ENCODE results near the gene SLBP. TPM values are rescaled to one million over a fixed set of nuclear protein-coding genes. Genes with fewer than 3 reads are reported as not detected.

The SLBP gene
- total RNA-seq, 2 donors from 2014 or later: 52.1 to 60.7 TPM

DNA sequence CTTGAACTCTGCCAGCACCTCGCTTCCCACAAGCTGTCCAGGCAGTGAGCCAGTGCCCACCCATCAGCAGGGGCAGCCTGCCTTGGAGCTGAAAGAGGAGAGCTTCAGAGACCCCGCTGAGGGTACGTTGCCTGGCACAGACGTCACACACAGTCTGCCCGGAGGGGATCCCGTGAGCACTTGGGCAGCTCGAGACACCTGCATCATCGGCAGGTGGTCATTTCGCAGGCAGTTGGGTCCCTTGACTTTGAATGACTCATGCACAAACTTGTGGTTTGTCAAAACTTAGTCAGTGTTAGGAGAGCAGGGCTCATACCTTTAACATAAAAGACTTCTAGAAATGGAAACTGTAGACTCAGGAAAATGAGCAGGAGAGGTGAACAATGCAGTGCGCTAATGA lies 19.1 kb upstream of the SLBP start:
- H3K9me3 ChIP-seq (ENCODE audit: control insufficient read depth, low read length): peaks cover 8% of the 10 kb centered on the region
- Mint-ChIP-seq H3K4me3 (no peak overlapping the region), H3K4me1 (peaks cover 4% of the 10 kb centered on the region), H3K36me3 (ENCODE audit: low read depth) (peaks cover 70% of the 10 kb centered on the region), H3K27ac (no peak overlapping the region), H3K9me3 (no peaks in the 10 kb centered on the region), H3K27me3 (ENCODE audit: insufficient read depth) (no peaks in the 10 kb centered on the region)
- WGBS, 2 experiments (ENCODE audit: insufficient coverage in 1 of 2, insufficient read length in 1 of 2): 97 to 98% methylated on average over 10 of the region's 10 CpGs
- peaks cover 91% of the 10 kb centered on the region for H3K36me3 ChIP-seq (ENCODE audit: control insufficient read depth, insufficient read depth, low read length)
- H3K9ac ChIP-seq (ENCODE audit: extremely low read depth, low read length, poor library complexity, severe bottlenecking): no peak overlapping the region
- no peaks in the 10 kb centered on the region for H3K27me3 ChIP-seq (ENCODE audit: control insufficient read depth, insufficient read depth, low read length, poor library complexity, severe bottlenecking)
- H3K4me3 ChIP-seq (ENCODE audit: low read length): no peak overlapping the region
- TF ChIP-seq, protein P1, sequence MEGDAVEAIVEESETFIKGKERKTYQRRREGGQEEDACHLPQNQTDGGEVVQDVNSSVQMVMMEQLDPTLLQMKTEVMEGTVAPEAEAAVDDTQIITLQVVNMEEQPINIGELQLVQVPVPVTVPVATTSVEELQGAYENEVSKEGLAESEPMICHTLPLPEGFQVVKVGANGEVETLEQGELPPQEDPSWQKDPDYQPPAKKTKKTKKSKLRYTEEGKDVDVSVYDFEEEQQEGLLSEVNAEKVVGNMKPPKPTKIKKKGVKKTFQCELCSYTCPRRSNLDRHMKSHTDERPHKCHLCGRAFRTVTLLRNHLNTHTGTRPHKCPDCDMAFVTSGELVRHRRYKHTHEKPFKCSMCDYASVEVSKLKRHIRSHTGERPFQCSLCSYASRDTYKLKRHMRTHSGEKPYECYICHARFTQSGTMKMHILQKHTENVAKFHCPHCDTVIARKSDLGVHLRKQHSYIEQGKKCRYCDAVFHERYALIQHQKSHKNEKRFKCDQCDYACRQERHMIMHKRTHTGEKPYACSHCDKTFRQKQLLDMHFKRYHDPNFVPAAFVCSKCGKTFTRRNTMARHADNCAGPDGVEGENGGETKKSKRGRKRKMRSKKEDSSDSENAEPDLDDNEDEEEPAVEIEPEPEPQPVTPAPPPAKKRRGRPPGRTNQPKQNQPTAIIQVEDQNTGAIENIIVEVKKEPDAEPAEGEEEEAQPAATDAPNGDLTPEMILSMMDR (conservative IDR thresholded peaks at IDR 0.05): no peak
- H3K4me1 ChIP-seq (ENCODE audit: control insufficient read depth, insufficient read depth, low read length): no peaks in the 10 kb centered on the region
- DNase-seq: no peak
- no peak overlapping the region for H3K27ac ChIP-seq (ENCODE audit: low read depth, low read length)

DNA sequence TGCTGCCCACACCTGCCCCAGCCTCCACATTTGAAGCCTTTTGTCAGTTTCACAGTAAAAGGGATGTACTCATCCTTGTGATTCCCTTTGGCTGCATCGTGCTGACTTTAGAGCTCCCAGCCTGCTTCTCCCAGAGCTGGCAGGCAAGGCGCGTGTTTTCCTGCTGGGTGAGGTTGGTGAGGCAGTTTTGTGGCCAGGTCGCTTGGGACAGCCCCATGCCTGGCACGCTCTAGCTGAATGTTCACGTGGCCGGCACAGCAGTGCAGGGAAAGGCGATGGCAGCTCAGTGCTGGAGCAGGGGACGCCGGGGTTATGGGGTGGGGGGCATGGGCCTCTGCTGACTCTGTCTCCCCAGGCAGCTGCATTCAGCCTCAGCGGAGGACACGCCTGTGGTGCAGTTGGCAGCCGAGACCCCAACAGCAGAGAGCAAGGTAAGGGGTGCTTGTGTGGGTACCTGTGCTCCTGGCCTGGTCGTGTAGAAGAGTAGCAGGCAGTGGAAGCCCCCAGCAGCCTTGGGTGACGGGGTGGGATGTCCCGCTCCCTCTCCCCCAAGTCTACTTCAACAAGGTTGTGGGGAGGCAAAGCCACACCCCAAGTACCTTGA lies 18.5 kb upstream of the SLBP start:
- peaks cover 65% of the 10 kb centered on the region for H3K36me3 Mint-ChIP-seq (ENCODE audit: low read depth)

DNA sequence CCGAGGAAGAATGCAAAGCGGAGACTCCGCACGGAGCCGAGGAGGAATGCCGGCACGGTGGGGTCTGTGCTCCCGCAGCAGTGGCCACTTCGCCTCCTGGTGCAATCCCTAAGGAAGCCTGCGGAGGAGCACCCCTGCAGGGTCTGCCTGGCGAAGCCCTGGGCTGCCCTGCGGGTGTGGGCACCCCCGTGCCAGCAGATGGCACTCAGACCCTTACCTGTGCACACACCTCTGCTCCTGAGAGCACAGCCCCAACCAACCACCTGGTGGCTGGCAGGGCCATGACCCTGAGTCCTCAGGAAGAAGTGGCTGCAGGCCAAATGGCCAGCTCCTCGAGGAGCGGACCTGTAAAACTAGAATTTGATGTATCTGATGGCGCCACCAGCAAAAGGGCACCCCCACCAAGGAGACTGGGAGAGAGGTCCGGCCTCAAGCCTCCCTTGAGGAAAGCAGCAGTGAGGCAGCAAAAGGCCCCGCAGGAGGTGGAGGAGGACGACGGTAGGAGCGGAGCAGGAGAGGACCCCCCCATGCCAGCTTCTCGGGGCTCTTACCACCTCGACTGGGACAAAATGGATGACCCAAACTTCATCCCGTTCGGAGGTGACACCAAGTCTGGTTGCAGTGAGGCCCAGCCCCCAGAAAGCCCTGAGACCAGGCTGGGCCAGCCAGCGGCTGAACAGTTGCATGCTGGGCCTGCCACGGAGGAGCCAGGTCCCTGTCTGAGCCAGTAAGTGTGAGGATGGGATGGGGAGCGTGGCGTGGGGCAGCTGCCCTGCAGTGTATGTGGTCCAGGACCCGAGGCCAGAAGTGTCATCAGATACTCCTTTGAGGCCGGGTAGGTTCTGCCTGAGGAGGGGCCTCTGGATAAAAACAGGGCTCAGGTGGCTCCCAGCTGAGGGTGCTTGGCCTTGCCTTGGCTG lies 16.2 kb upstream of the SLBP start:
- H3K27me3 ChIP-seq (ENCODE audit: control insufficient read depth, insufficient read depth, low read length, poor library complexity, severe bottlenecking): no peaks in the 10 kb centered on the region
- TF ChIP-seq, protein P1 (conservative IDR thresholded peaks at IDR 0.05): peak; percentile 41
- Mint-ChIP-seq H3K27me3 (ENCODE audit: insufficient read depth) (no peaks in the 10 kb centered on the region), H3K4me1 (peaks cover 5% of the 10 kb centered on the region), H3K9me3 (no peaks in the 10 kb centered on the region), H3K27ac (peak overlapping the region; percentile 44), H3K4me3 (no peak overlapping the region), H3K36me3 (ENCODE audit: low read depth) (peaks cover 65% of the 10 kb centered on the region)
- WGBS, 2 experiments (ENCODE audit: insufficient coverage in 1 of 2, insufficient read length in 1 of 2): 96 to 98% methylated on average over 24 to 31 of the region's 31 CpGs
- no peak overlapping the region for H3K9ac ChIP-seq (ENCODE audit: extremely low read depth, low read length, poor library complexity, severe bottlenecking)
- peaks cover 85% of the 10 kb centered on the region for H3K36me3 ChIP-seq (ENCODE audit: control insufficient read depth, insufficient read depth, low read length)
- no peak overlapping the region for H3K27ac ChIP-seq (ENCODE audit: low read depth, low read length)
- H3K4me3 ChIP-seq (ENCODE audit: low read length): no peak overlapping the region
- H3K9me3 ChIP-seq (ENCODE audit: control insufficient read depth, low read length): no peaks in the 10 kb centered on the region
- no peak for DNase-seq
- H3K4me1 ChIP-seq (ENCODE audit: control insufficient read depth, insufficient read depth, low read length): no peaks in the 10 kb centered on the region

More for the DNA sequence above, 18.5 kb upstream of the SLBP start:
- WGBS, 2 experiments (ENCODE audit: insufficient coverage in 1 of 2, insufficient read length in 1 of 2): 97 to 98% methylated on average over 9 to 16 of the region's 16 CpGs
- no peak overlapping the region for H3K4me3 Mint-ChIP-seq
- DNase-seq: no peak
- no peaks in the 10 kb centered on the region for H3K27me3 Mint-ChIP-seq (ENCODE audit: insufficient read depth)
- Histone ChIP-seq H3K4me1 (ENCODE audit: control insufficient read depth, insufficient read depth, low read length) (no peaks in the 10 kb centered on the region), H3K4me3 (ENCODE audit: low read length) (no peak overlapping the region), H3K27me3 (ENCODE audit: control insufficient read depth, insufficient read depth, low read length, poor library complexity, severe bottlenecking) (no peaks in the 10 kb centered on the region), H3K36me3 (ENCODE audit: control insufficient read depth, insufficient read depth, low read length) (peaks cover 91% of the 10 kb centered on the region), H3K9me3 (ENCODE audit: control insufficient read depth, low read length) (peaks cover 3% of the 10 kb centered on the region), H3K27ac (ENCODE audit: low read depth, low read length) (no peak overlapping the region), H3K9ac (ENCODE audit: extremely low read depth, low read length, poor library complexity, severe bottlenecking) (no peak overlapping the region)
- H3K9me3 Mint-ChIP-seq: no peaks in the 10 kb centered on the region
- peaks cover 5% of the 10 kb centered on the region for H3K4me1 Mint-ChIP-seq
- H3K27ac Mint-ChIP-seq: no peak overlapping the region
- TF ChIP-seq, protein P1 (conservative IDR thresholded peaks at IDR 0.05): no peak
